SK-N-SH treated with all-trans-retinoic acid at 6 μM for 48 hours (cell line): Measurements from ENCODE around the gene WDFY2.

ENCODE experiments used
- ATAC-seq: fragments of 200-7000 bp; cut with Tn5 transposase; 3 replicates; pipeline ENCODE4 v1.9.1; 2020; ENCODE audit warnings: mild to moderate bottlenecking, moderate library complexity
- ARNTL ChIP-seq: fragments of 450-650 bp; formaldehyde crosslinking; IDR thresholded peaks from 2 replicates; pipeline ENCODE4 v1.5.0; 2020; ENCODE audit warnings: low read depth, mild to moderate bottlenecking, moderate library complexity, borderline replicate concordance
- BACH2 ChIP-seq: fragments of 250-450 bp; sonication (Bioruptor Pico); IDR thresholded peaks from 2 replicates; pipeline ENCODE4 v1.9.0; 2021; ENCODE audit warnings: mild to moderate bottlenecking, borderline replicate concordance
- CSDC2 ChIP-seq: fragments of 250-450 bp; sonication (Bioruptor Pico); IDR thresholded peaks from 2 replicates; pipeline ENCODE4 v1.5.0; 2020; ENCODE audit warnings: mild to moderate bottlenecking, moderate library complexity
- ESRRG ChIP-seq: fragments of 250-450 bp; sonication (Bioruptor Pico); IDR thresholded peaks from 2 replicates; pipeline ENCODE4 v1.6.1; 2021; ENCODE audit warnings: mild to moderate bottlenecking
- GLIS3 ChIP-seq: fragments of 250-450 bp; sonication (Bioruptor Pico); IDR thresholded peaks from 2 replicates; pipeline ENCODE4 v1.5.0; 2020; ENCODE audit warnings: mild to moderate bottlenecking, moderate library complexity
- ISL1 ChIP-seq: fragments of 250-450 bp; sonication (Bioruptor Pico); IDR thresholded peaks from 2 replicates; pipeline ENCODE4 v2.1.2; 2022; ENCODE audit warnings: mild to moderate bottlenecking, moderate library complexity
- OSR1 ChIP-seq: fragments of 250-450 bp; sonication (Bioruptor Pico); IDR thresholded peaks from 2 replicates; pipeline ENCODE4 v1.8.0; 2022; ENCODE audit warnings: moderate library complexity, mild to moderate bottlenecking, inconsistent platforms
- PPARA ChIP-seq: fragments of 250-450 bp; sonication (Bioruptor Pico); IDR thresholded peaks from 2 replicates; pipeline ENCODE4 v1.5.0; 2020; ENCODE audit warnings: mild to moderate bottlenecking, borderline replicate concordance
- RARB ChIP-seq: fragments of 250-450 bp; sonication (Bioruptor Pico); IDR thresholded peaks from 2 replicates; pipeline ENCODE4 v1.8.0; 2021; ENCODE audit warnings: mild to moderate bottlenecking, moderate library complexity
- SNAI2 ChIP-seq: fragments of 250-450 bp; sonication (Bioruptor Pico); IDR thresholded peaks from 2 replicates; pipeline ENCODE4 v1.5.0; 2020; ENCODE audit warnings: mild to moderate bottlenecking, moderate library complexity
- TCF4 ChIP-seq: fragments of 250-450 bp; sonication (Bioruptor Pico); IDR thresholded peaks from 2 replicates; pipeline ENCODE4 v1.8.0; 2021; ENCODE audit warnings: mild to moderate bottlenecking, moderate library complexity, borderline replicate concordance
- TOX ChIP-seq: fragments of 250-450 bp; sonication (Bioruptor Pico); IDR thresholded peaks from 2 replicates; pipeline ENCODE4 v1.8.0; 2021; ENCODE audit warnings: mild to moderate bottlenecking, moderate library complexity, borderline replicate concordance
- ZC3H10 ChIP-seq: fragments of 250-450 bp; sonication (Bioruptor Pico); IDR thresholded peaks from 2 replicates; pipeline ENCODE4 v1.5.1; 2021; ENCODE audit warnings: mild to moderate bottlenecking, moderate library complexity
- ZFP3 ChIP-seq: fragments of 250-450 bp; sonication (Bioruptor Pico); IDR thresholded peaks from 2 replicates; pipeline ENCODE4 v1.5.0; 2020; ENCODE audit warnings: mild to moderate bottlenecking, moderate library complexity
- ZFP30 ChIP-seq: fragments of 450-650 bp; formaldehyde crosslinking; IDR thresholded peaks from 2 replicates; pipeline ENCODE4 v1.5.0; 2022; ENCODE audit warnings: mild to moderate bottlenecking, moderate library complexity
- ZNF565 ChIP-seq: fragments of 450-650 bp; formaldehyde crosslinking; conservative IDR thresholded peaks from 2 replicates; pipeline ENCODE4 v1.5.0; 2020; ENCODE audit warnings: low read depth, mild to moderate bottlenecking, moderate library complexity
- ZNF70 ChIP-seq: fragments of 450-650 bp; formaldehyde crosslinking; IDR thresholded peaks from 2 replicates; pipeline ENCODE4 v1.5.0; 2020; ENCODE audit warnings: mild to moderate bottlenecking, moderate library complexity
- ZNF8 ChIP-seq: fragments of 450-650 bp; formaldehyde crosslinking; IDR thresholded peaks from 2 replicates; pipeline ENCODE4 v1.5.0; 2020; ENCODE audit warnings: mild to moderate bottlenecking, moderate library complexity
- TF ChIP-seq, protein P1 (sequence below): fragments of 250-450 bp; sonication (Bioruptor Pico); IDR thresholded peaks from 2 replicates; pipeline ENCODE4 v1.8.0; 2021; ENCODE audit warnings: low read depth, mild to moderate bottlenecking, moderate library complexity, borderline replicate concordance
- TF ChIP-seq, protein P2 (sequence below): fragments of 250-450 bp; sonication (Bioruptor Pico); IDR thresholded peaks from 2 replicates; pipeline ENCODE4 v1.8.0; 2020; ENCODE audit warnings: mild to moderate bottlenecking, moderate library complexity, borderline replicate concordance
- TF ChIP-seq, protein P3 (sequence below): fragments of 250-450 bp; sonication (Bioruptor Pico); IDR thresholded peaks from 2 replicates; pipeline ENCODE4 v1.5.1; 2021; ENCODE audit warnings: mild to moderate bottlenecking, moderate library complexity
- TF ChIP-seq, protein P4 (sequence below): fragments of 250-450 bp; sonication (Bioruptor Pico); IDR thresholded peaks from 2 replicates; pipeline ENCODE4 v1.5.1; 2020; ENCODE audit warnings: low read depth, mild to moderate bottlenecking, moderate library complexity

WDFY2 gene

DNA sequence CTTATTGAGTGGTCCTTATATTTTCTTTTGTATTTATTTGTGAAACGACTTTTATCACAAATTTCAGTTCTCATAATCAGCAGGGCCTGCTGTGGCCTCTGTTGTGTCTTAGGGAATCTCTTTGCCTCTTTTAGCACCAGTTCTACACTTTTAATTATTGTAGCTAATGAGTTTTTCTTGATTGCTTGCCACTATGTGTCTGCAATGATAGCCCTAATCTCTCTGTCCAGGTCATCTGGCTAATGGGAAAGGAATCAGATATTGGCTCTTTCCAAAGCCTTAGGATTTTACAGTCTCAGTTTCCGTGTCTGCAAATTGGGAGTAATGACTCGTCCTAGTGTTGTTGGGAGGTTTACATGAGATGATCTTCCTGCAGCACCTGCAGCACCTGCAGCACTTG lies 10.2 kb downstream of the WDFY2 start (continued):
- no peak for TF ChIP-seq RARB (CRISPR knock-in tag)
- TF ChIP-seq PPARA (CRISPR knock-in tag): no peak

DNA sequence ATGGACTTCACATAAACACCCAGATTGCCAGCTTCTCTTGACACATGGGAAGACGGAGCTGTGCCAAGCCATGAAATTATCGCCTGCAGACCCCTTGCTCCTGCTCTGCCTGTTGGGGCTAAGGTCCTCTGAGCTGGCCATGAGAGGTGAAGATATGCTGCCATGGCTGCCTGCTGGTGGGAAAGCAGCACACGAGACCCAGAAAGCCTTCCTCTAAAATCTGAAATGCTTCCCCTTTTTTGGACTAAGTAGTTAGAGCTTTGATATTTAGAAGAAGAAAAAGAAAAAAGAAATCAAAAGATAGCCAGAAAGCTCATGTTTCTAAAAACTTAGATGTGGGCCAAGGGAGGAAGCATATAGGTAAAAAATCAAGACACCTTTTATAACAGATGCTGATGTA lies 11.2 kb downstream of the WDFY2 start:
- TF ChIP-seq ZFP30 (CRISPR knock-in tag) (no peak), ISL1 (no peak), OSR1 (CRISPR knock-in tag) (no peak), ESRRG (no peak), ZC3H10 (CRISPR knock-in tag) (no peak), ARNTL (CRISPR knock-in tag) (no peak), GLIS3 (CRISPR knock-in tag) (no peak), CSDC2 (CRISPR knock-in tag) (no peak), ZNF8 (CRISPR knock-in tag) (no peak), SNAI2 (CRISPR knock-in tag) (no peak), RARB (CRISPR knock-in tag) (no peak), TCF4 (CRISPR knock-in tag) (no peak), PPARA (CRISPR knock-in tag) (no peak), ZNF565 (CRISPR knock-in tag) (no peak), TOX (no peak), BACH2 (no peak), ZFP3 (no peak)
- TF ChIP-seq, protein P1, sequence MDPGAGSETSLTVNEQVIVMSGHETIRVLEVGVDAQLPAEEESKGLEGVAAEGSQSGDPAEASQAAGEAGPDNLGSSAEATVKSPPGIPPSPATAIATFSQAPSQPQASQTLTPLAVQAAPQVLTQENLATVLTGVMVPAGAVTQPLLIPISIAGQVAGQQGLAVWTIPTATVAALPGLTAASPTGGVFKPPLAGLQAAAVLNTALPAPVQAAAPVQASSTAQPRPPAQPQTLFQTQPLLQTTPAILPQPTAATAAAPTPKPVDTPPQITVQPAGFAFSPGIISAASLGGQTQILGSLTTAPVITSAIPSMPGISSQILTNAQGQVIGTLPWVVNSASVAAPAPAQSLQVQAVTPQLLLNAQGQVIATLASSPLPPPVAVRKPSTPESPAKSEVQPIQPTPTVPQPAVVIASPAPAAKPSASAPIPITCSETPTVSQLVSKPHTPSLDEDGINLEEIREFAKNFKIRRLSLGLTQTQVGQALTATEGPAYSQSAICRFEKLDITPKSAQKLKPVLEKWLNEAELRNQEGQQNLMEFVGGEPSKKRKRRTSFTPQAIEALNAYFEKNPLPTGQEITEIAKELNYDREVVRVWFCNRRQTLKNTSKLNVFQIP: no peak
- TF ChIP-seq, protein P2, sequence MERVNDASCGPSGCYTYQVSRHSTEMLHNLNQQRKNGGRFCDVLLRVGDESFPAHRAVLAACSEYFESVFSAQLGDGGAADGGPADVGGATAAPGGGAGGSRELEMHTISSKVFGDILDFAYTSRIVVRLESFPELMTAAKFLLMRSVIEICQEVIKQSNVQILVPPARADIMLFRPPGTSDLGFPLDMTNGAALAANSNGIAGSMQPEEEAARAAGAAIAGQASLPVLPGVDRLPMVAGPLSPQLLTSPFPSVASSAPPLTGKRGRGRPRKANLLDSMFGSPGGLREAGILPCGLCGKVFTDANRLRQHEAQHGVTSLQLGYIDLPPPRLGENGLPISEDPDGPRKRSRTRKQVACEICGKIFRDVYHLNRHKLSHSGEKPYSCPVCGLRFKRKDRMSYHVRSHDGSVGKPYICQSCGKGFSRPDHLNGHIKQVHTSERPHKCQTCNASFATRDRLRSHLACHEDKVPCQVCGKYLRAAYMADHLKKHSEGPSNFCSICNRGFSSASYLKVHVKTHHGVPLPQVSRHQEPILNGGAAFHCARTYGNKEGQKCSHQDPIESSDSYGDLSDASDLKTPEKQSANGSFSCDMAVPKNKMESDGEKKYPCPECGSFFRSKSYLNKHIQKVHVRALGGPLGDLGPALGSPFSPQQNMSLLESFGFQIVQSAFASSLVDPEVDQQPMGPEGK (CRISPR knock-in tag): no peak
- no peak for ATAC-seq

- ATAC-seq: peak; percentile 49; the same call in 2 of the 3 replicates
- TF ChIP-seq ESRRG (no peak), ZFP30 (CRISPR knock-in tag) (no peak)
- TF ChIP-seq, protein P1: no peak
These were observed 12.3 kb downstream of the WDFY2 start for GRCh38 chr13:51596541-51596940.

- no peak for ATAC-seq
- no peak for TF ChIP-seq ZNF70 (CRISPR knock-in tag)
- TF ChIP-seq, protein P1: no peak
- TF ChIP-seq SNAI2 (CRISPR knock-in tag): no peak
- no peak for TF ChIP-seq GLIS3 (CRISPR knock-in tag)
- TF ChIP-seq, protein P3, sequence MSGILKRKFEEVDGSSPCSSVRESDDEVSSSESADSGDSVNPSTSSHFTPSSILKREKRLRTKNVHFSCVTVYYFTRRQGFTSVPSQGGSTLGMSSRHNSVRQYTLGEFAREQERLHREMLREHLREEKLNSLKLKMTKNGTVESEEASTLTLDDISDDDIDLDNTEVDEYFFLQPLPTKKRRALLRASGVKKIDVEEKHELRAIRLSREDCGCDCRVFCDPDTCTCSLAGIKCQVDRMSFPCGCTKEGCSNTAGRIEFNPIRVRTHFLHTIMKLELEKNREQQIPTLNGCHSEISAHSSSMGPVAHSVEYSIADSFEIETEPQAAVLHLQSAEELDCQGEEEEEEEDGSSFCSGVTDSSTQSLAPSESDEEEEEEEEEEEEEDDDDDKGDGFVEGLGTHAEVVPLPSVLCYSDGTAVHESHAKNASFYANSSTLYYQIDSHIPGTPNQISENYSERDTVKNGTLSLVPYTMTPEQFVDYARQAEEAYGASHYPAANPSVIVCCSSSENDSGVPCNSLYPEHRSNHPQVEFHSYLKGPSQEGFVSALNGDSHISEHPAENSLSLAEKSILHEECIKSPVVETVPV: no peak
- no peak for TF ChIP-seq TOX
- no peak for TF ChIP-seq OSR1 (CRISPR knock-in tag)
- TF ChIP-seq ZNF8 (CRISPR knock-in tag): no peak
- TF ChIP-seq ZC3H10 (CRISPR knock-in tag): no peak
- no peak for TF ChIP-seq PPARA (CRISPR knock-in tag)
- no peak for TF ChIP-seq ESRRG
- TF ChIP-seq, protein P4, sequence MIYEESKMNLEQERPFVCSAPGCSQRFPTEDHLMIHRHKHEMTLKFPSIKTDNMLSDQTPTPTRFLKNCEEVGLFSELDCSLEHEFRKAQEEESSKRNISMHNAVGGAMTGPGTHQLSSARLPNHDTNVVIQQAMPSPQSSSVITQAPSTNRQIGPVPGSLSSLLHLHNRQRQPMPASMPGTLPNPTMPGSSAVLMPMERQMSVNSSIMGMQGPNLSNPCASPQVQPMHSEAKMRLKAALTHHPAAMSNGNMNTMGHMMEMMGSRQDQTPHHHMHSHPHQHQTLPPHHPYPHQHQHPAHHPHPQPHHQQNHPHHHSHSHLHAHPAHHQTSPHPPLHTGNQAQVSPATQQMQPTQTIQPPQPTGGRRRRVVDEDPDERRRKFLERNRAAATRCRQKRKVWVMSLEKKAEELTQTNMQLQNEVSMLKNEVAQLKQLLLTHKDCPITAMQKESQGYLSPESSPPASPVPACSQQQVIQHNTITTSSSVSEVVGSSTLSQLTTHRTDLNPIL (CRISPR knock-in tag): no peak
- TF ChIP-seq, protein P2 (CRISPR knock-in tag): no peak
- TF ChIP-seq ZFP3: no peak
- no peak for TF ChIP-seq ZFP30 (CRISPR knock-in tag)
These were observed 15.3 kb downstream of the WDFY2 start for GRCh38 chr13:51599444-51600176.
